GM21717 (cell line): ENCODE measurements around the gene ADGRG4.
"Not testable (repeated sequence)": the region's sequence is repeated elsewhere in the genome, so short reads cannot be mapped to it uniquely, and the experiment has no call there.

Experiments used
- ATAC-seq: cut with Tn5 transposase; IDR thresholded peaks from one replicate; pipeline ENCODE4 v1.9.1; 2021; ENCODE audit warnings: mild to moderate bottlenecking, moderate library complexity; ENCODE audit not compliant: unreplicated experiment

Gene ADGRG4

DNA sequence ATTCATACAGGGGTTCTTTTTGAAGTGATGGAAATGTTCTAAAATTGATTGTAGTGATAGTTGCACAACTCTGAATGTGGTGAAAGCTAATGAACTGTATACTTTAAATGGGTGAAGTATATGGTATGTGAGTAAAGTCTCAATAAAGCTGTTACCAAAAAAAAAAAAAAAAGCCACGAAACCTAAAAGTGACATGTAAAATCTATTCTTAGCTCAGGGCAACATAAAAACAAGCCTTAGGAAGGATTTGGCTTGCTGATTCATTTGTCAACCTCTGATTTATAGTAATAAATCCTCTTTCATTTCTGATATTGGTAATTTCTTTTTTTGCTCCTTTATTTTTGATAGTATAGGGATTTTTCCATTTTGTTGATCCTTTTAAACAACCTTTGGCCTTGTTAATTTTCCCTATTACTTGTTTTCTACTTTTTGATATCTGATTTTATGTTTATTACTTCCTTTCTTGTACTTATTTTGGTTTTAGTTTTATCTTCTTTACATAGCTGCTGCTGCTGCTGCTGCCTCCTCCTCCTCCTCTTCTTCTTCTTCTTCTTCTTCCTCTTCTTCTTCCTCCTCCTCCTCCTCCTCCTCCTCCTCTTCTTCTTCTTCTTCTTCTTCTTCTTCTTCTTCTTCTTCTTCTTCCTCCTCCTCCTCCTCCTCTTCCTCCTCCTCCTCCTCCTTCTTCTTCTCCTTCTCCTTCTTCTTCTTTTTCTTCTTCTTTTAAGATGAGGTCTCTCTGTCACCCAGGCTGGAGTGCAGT lies 79.4 kb downstream of the ADGRG4 start:
- ATAC-seq = no peak

DNA sequence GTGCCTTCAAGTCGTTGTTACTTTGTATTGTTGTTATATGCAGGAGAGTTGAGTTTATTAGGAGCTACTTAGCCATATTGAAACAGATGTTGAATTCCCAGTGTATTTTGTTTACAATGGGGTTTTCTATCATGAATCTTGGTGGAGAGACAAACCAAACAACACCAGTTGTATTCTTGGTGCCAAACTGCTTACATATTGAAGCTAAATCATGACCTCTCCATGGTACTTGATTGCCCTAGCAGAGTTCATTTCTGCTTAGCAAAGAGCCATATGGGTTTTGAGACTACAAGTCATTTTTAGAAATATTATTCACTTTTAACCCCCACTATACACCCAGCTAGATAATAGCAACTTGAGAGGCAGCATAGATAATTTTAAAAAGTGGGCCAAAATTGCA lies 85.4 kb downstream of the ADGRG4 start:
- no peak for ATAC-seq

DNA sequence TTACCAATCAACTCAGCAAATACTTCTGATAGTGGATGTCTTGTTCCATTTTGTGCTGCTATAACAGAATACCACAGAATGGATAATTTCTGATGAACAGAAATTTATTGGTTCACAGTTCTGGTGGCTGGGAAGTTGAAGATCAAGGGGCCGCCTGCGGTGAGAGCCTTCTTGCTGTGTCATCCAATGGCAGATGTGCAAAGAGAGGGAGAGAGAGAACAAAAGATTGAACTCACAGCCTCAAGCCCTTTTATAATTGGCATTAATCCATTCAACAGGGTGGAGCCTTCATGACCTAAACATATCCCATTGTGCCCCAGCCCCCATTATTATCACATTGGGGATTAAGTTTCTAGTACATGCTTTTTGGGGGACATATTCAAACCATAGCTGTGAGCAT lies 86.1 kb downstream of the ADGRG4 start:
- ATAC-seq = no peak

DNA sequence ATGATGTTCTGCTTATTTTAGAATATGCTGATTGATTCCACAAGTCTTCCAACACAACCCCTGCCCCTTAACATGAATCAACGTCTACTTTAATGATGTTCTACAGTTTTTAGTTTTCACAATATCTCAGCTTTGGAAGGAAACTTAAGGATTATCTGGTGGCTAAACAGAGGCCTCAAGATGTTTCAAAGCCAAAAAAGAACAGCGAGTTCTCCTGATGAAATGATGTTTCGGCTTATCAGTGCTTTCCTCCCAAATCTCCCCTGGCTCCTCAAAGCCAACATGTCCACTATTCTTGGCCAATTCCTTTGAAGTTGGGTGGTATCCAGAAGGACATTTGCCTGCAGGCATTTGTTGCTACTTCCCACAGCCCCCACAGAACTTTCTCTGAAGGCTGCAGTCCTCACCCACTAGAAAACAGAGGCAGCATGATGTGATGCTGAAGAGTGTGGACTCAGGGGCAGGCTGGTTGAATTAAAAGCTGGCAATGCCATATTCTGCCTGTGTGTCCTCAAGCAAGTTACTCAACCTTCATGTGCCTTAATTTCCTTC lies 87.3 kb downstream of the ADGRG4 start:
- ATAC-seq = no peak

DNA sequence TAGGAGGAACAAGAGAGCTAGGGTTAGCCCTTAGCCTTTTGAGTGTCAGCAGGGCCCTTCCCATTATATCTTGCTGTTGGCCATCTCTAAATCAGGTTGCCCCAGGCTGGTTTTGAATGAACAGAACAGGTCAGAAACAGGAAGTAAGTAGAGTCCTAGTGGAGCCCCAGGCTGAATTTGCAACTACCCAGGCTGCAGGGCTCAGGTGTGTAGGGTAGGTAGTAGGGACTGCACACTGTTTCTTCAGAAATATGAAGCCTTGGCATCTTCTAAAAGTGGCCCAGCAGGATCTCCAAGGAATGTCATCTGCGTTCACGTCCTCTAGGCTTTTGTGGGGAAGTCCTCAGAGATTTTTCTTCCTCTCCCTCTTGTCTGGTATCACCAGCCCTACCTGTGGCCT lies 90.2 kb downstream of the ADGRG4 start:
- no peak for ATAC-seq

DNA sequence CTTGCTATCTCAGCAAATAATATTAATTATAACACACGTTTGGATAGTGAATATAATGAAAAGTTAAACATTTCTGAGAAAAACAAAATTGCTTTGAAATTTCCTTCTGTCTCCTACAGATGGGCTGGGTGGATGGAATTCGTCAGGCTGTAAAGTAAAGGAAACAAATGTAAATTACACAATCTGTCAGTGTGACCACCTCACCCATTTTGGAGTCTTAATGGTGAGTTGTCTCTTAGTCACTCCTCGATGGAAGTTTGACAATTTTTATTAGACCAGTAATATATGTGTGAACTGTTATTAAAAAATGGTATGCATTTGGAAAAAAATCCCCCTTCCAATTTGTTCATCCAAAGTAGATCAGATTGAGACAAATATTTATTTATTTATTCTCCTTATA lies 94.5 kb downstream of the ADGRG4 start:
- ATAC-seq = no peak

DNA sequence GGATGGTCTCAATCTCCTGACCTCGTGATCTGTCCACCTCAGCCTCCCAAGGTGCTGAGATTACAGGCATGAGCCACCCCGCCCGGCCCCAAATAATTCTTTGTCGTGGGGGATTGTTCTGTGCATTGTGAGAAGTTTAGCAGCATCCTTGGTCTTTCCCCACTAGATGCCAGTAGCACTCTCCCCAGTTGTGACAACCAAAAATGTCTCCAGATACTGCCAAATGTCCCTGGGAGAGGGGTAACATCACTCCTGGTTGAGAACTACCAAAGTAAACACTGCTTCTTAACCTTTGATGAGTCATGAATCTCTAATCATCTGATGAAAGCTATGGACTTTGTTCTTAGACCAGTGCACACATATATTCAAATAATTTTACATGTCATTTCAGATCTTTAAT lies 96.2 kb downstream of the ADGRG4 start:
- ATAC-seq = no peak

DNA sequence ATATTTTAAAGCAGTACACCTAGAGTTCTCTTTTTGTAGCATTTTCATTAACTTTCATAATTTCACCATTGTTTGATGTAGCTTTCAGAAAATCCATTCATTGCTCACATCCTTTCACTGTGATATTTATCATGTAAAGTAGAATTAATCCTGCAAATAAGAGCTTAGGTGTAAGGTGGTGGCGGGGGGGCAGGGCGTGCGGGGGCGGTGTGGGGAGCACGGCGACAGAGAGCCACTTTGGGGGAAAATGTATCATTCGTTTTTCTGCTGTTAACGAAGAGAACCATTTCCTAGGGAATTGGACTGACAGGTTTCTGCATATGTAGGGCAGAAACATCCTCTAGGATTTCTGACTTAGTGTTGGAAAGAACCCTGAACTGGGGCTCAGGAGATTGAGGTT lies 104.4 kb downstream of the ADGRG4 start:
- ATAC-seq = no peak

DNA sequence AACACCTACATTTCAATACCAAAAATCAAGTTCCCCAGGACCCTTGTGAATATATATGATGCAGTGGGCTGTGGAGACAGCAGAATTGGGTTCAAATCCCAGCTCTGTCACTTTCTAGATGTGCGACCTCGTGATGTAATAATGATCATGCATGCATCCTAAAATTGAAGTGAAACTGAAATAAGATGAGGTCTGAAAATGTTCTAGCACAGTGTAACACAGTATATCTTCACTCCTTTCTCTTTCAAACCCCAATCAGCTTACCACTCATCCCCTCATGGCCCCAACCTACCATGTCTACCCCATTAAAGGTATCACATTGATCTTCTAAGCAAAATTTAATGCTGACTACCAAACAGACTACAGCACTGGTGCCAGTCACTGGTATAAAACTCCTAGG lies 117.0 kb downstream of the ADGRG4 start:
- ATAC-seq = peak; percentile 83

DNA sequence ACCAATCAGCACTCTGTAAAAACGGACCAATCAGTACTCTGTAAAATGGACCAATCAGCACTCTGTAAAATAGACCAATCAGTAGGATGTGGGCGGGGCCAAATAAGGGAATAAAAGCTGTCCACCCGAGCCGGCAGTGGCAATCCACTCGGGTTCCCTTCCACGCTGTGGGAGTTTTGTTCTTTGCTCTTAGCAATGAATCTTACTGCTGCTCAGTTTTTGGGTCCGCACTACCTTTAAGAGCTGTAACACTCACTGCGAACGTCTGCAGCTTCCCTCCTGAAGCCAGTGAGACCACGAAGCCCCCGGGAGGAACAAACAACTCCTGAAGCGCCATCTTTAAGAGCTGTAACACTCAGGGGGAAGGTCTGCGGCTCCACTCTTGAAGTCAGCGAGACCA lies 120.6 kb downstream of the ADGRG4 start:
- no peak for ATAC-seq

DNA sequence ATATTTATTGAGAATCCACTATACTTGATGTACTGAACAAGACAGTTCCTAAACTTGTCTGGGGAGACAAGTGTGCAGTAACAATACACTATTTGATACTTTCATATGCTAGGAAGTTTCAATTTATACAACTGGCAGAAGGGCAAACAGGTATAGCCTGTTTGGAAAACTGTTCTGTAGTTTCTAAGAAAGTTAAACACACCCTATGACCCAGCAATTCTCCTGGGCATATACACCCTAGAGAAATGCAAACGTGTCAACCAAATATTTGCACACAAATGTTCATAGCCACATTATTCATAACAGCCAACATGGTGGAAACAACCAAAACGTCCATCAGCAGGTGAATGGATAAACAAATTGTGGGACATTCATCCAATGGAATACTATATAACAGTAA lies 123.0 kb downstream of the ADGRG4 start:
- ATAC-seq = no peak

DNA sequence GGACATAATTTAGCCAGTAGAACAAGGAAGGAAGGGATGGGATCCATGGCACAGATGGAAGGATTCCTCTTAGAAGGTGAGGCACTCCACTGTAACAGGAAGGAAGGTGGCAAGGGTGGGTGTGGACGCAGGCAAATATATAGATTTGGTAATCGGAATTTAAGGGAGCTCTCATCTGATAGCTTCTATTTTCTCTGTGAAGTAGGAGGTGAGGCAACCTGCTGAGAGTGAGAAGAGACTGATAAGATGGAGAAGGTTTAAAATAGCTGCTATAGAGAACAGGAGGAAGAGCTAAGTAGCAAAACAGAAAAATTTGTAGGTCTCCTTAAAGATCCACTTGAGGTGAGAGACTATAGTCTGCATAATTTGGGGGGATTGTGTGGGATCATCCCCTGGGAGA lies 125.2 kb downstream of the ADGRG4 start:
- no peak for ATAC-seq

DNA sequence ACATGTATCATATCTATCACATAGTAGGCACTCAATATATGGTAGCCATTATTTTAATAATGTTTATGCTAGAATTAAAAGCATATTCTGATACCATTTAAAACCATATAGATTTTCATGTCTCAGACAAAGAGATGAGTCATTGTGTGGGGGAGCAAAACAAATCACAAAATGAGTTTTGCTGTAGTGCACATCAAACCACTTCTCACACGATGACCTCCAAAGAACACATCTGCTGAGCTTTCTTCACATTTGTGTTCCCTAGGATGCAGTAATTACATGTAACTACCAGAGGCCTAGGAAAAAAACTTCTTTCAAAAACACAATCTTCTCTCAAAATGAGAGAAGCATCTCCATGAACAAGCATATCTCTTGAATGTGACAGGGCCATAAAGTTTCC lies 130.9 kb downstream of the ADGRG4 start:
- no peak for ATAC-seq

DNA sequence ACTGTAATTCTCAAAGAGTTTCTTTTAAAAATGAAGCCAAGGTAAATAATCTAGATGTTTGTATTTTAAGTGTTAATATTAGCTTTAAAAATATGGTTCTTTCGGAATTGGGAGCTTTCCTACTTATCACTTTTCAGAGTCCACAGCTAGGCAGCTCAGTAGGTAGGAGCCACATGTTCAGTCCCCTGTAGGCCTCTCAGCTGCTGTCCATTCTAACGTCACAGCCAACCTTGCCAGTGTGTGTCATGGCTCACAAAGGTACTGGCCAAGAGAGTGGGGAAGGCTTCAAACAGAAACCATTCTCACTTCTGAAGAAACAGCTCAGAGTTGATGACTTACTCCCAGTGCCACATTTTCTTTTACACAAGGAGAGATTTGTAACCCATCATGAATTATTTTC lies 137.0 kb downstream of the ADGRG4 start:
- no peak for ATAC-seq

DNA sequence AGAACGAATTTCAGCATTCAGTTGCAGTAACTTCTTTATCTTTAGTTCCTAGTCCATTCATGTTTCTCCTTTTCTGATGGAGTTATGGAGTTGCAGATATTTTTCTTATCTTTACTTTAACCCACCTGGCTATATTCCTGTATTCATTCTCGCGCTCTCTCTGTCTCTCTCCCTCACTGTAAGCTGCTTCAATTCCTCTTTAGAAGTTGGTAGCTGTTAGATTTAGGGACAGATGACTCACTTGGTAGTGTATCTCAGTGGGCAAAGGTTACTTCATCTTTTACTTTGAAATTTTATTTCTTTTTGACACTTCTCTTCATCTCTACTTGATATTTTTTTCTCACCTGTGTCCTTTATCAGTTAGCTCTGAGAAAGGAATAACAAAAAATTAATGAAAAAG lies 137.4 kb downstream of the ADGRG4 start:
- no peak for ATAC-seq

DNA sequence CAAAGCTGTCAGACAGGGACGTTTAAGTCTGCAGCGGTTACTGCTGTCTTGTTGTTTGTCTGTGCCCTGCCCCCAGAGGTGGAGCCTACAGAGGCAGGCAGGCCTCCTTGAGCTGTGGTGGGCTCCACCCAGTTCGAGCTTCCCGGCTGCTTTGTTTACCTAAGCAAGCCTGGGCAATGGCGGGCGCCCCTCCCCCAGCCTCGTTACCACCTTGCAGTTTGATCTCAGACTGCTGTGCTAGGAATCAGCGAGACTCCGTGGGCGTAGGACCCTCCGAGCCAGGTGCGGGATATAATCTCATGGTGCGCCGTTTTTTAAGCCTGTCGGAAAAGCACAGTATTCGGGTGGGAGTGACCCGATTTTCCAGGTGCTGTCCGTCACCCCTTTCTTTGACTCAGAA lies 144.9 kb downstream of the ADGRG4 start:
- ATAC-seq = not testable (repeated sequence)

DNA sequence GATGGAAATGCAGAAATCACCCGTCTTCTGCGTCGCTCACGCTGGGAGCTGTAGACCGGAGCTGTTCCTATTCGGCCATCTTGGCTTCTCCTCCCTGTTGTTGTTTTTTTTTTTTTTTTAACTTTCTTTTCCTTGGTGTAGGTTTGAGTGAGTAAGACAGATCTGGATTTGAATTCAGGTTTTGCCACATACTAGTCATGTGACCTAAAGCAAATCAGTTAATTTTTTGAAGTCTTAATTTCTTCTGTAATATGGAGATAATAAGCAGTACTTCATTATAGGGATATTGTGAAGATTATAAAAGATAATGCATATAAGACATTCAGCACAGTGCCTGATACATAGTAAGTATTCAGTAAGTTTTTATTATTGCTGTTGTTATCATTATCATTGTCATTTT lies 145.4 kb downstream of the ADGRG4 start:
- ATAC-seq = no peak

DNA sequence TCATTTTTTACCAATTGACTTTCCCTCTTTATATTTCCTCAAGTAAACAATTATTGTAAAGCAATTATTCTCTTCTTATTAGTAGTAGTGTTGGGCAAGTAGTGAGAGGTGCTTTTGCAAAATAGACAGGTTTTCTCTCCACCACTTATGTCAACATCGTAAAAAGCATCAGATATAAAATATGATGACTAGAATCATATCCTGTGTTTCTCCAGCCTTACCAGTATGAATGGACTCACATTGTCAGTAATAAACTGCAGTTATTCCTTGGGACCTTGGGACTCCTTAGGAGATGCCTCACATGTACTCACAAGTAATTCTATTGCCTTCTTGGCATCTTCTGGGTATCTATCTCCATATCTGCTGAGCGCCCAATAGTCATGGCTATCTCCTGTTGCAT lies 146.5 kb downstream of the ADGRG4 start:
- ATAC-seq = no peak

DNA sequence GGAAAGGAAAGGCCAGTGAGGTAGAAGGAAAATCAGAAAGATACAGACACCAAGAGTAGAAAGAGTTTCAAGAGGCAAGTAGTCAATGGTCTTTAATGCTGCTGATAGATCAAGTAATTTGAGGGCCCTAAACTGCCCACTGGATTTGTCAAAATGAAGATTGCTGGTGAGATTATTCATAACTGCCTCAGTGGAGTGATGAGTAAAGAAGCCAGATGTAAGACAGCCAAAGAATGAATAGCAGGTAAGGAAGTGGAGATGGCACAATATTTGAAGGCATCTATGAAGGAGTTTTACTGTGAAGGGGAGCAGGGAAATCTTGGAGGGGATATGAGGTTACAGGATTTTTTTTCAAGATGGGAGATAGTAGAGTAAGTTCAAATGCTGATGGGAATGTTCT lies 147.2 kb downstream of the ADGRG4 start:
- ATAC-seq = no peak

DNA sequence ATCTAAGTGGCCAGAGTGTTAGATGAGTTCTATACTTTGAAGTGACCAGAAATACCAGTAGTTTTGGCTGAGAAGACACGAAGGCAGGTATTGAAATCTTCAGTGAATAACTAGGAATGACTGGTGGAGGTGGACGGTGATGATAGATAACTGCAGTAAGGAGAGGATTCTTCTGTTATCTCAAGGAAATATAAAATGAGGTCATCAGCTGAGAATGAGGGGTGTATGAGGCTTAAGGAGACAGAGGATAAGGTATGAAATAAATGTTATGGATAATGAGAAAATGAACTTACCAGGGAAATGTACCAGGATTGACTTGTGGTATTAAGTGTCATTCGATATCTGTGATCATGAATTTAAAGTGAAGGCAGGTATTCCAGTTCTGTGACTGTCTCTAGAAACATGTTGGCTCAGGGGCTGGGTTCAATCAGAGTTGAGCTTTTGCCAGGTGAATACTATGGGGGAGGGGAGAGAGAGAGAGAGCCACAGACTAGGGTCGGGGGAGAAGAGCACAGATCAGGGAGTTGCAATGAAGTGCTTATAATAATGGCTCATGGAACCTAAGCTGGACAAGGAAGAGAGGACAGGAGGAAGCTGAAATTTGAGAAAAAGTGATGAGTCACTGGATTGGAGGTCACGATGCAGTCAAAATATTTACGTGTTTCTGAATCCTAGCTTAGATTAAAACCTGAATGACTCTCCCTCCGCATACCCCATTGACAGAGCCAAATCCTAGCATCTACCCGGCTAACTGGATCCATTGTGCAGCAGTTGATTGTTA lies 149.5 kb downstream of the ADGRG4 start:
- ATAC-seq = no peak

DNA sequence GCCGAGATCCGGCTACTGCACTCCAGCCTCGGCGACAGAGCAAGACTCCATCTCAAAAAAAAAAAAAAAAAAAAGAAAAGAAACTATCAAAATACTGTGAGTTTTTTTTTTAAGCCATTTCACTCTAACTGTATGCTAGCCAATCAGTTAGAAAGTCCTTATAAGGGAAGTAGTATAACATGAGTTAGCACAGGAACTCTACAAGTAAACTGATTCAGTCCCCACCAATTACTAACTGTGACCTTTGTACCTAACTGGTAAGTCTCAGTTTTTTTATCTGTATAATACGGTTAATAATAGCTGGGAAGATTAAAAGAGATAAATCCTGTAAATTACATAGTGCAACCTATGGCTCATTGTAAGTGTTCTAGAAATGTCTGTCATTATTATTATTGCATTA lies 151.9 kb downstream of the ADGRG4 start:
- ATAC-seq = no peak

DNA sequence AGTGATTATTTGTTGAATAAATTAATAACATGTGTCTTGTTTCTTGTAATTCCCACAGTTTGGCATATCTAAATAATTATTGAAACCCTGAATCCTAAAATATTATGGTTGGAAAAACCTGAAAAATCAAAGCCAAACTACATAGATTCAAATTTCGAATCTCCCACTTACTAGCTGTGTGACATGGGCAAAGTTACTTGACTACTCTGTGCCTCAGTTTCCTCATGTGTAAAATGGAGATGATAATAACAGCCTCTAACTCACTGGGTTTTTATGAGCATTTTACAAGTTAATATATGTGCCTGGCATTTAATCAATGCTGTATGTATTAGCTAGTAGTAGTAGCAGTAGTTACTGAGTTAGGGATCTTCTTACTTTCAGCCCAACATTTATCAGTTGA lies 152.4 kb downstream of the ADGRG4 start:
- ATAC-seq = no peak
